NT2/D1 (cell line): ENCODE data around the gene RNLS.

ENCODE experiments used
- DNase-seq: peaks from one replicate; pipeline ENCODE4 v3.0.0-alpha.2; 2011; ENCODE audit warnings: low read depth, low spot score
- H3K27me3 ChIP-seq: 2 replicates; pipeline ENCODE4 v1.6.0; 2011; ENCODE audit warnings: mild to moderate bottlenecking; ENCODE audit not compliant: insufficient read length, insufficient read depth
- H3K36me3 ChIP-seq: 2 replicates; pipeline ENCODE4 v1.6.1; 2011; ENCODE audit warnings: mild to moderate bottlenecking, low read length, mixed read lengths; ENCODE audit not compliant: insufficient read depth, insufficient read length
- H3K4me1 ChIP-seq: 2 replicates; pipeline ENCODE4 v1.5.1; 2011; ENCODE audit not compliant: insufficient read depth, insufficient read length
- H3K4me3 ChIP-seq: 2 replicates; pipeline ENCODE4 v1.5.1; 2011; ENCODE audit warnings: low read depth; ENCODE audit not compliant: insufficient read length
- H3K9ac ChIP-seq: 2 replicates; pipeline ENCODE4 v1.6.0; 2011; ENCODE audit warnings: low read depth; ENCODE audit not compliant: insufficient read length
- H3K9me3 ChIP-seq: 2 replicates; pipeline ENCODE4 v1.5.1; 2011; ENCODE audit warnings: mild to moderate bottlenecking, low read length; ENCODE audit not compliant: insufficient read depth
- SUZ12 ChIP-seq: IDR thresholded peaks from 2 replicates; pipeline ENCODE4 v1.6.1; 2011; ENCODE audit not compliant: insufficient read length, insufficient read depth; ENCODE audit errors: extremely low read depth
- YY1 ChIP-seq: IDR thresholded peaks from 2 replicates; pipeline ENCODE4 v1.6.1; 2011; ENCODE audit not compliant: insufficient read length, insufficient read depth
- ZNF274 ChIP-seq: IDR thresholded peaks from 2 replicates; pipeline ENCODE4 v1.6.1; 2011; ENCODE audit warnings: mild to moderate bottlenecking, low read depth, low read length

The RNLS gene

GRCh38 chr10:88439932-88440331 lies 143.2 kb downstream of the RNLS start:
- H3K36me3 ChIP-seq = no peaks in the 10 kb centered on the region
- no peak overlapping the region for H3K4me3 ChIP-seq
- H3K9ac ChIP-seq = no peak overlapping the region
- no peaks in the 10 kb centered on the region; the same call in 1 of the 2 replicates for H3K9me3 ChIP-seq
- H3K4me1 ChIP-seq = no peaks in the 10 kb centered on the region
- TF ChIP-seq YY1 (no peak), ZNF274 (no peak)
- DNase-seq = no peak
- no peaks in the 10 kb centered on the region for H3K27me3 ChIP-seq

- TF ChIP-seq ZNF274 (no peak), YY1 (no peak), SUZ12 (no peak)
- Histone ChIP-seq H3K4me3 (no peak overlapping the region), H3K36me3 (no peaks in the 10 kb centered on the region), H3K27me3 (no peaks in the 10 kb centered on the region), H3K9ac (no peak overlapping the region), H3K4me1 (no peaks in the 10 kb centered on the region), H3K9me3 (no peaks in the 10 kb centered on the region)
- DNase-seq = no peak
Observed at GRCh38 chr10:88437411-88437810, 145.7 kb downstream of the RNLS start.

GRCh38 chr10:88433565-88434186 lies 149.4 kb downstream of the RNLS start:
- no peak overlapping the region for H3K9ac ChIP-seq
- no peak for DNase-seq
- no peak overlapping the region for H3K4me3 ChIP-seq
- no peaks in the 10 kb centered on the region for H3K27me3 ChIP-seq
- H3K4me1 ChIP-seq = no peaks in the 10 kb centered on the region
- H3K9me3 ChIP-seq = no peaks in the 10 kb centered on the region
- no peaks in the 10 kb centered on the region for H3K36me3 ChIP-seq
- no peak for TF ChIP-seq SUZ12
- TF ChIP-seq YY1 = no peak
- no peak for TF ChIP-seq ZNF274

GRCh38 chr10:88431103-88431502 lies 152.0 kb downstream of the RNLS start:
- Histone ChIP-seq H3K4me3 (no peak overlapping the region), H3K27me3 (no peaks in the 10 kb centered on the region), H3K4me1 (no peaks in the 10 kb centered on the region), H3K9ac (no peak overlapping the region), H3K36me3 (no peaks in the 10 kb centered on the region), H3K9me3 (no peaks in the 10 kb centered on the region)
- no peak for DNase-seq
- TF ChIP-seq YY1 = no peak

GRCh38 chr10:88428976-88429375 lies 154.1 kb downstream of the RNLS start:
- no peak for DNase-seq
- TF ChIP-seq YY1 (no peak), ZNF274 (no peak), SUZ12 (no peak)
- Histone ChIP-seq H3K36me3 (no peaks in the 10 kb centered on the region), H3K27me3 (no peaks in the 10 kb centered on the region), H3K4me3 (no peak overlapping the region), H3K9me3 (no peaks in the 10 kb centered on the region), H3K9ac (no peak overlapping the region), H3K4me1 (no peaks in the 10 kb centered on the region)

- H3K4me3 ChIP-seq = no peak overlapping the region
- no peak for DNase-seq
Observed at GRCh38 chr10:88428442-88428841, 154.7 kb downstream of the RNLS start.

GRCh38 chr10:88427024-88427423 lies 156.1 kb downstream of the RNLS start:
- no peaks in the 10 kb centered on the region for H3K36me3 ChIP-seq
- TF ChIP-seq YY1 = no peak
- TF ChIP-seq SUZ12 = no peak
- TF ChIP-seq ZNF274 = no peak
- DNase-seq = no peak
- no peak overlapping the region for H3K4me3 ChIP-seq
- H3K9me3 ChIP-seq = no peaks in the 10 kb centered on the region
- no peaks in the 10 kb centered on the region for H3K27me3 ChIP-seq
- H3K4me1 ChIP-seq = no peaks in the 10 kb centered on the region
- no peak overlapping the region for H3K9ac ChIP-seq

More at GRCh38 chr10:88428442-88428841, 154.7 kb downstream of the RNLS start:
- TF ChIP-seq YY1 = no peak
- no peaks in the 10 kb centered on the region for H3K9me3 ChIP-seq
- no peaks in the 10 kb centered on the region for H3K27me3 ChIP-seq
- no peak overlapping the region for H3K9ac ChIP-seq
- H3K4me1 ChIP-seq = no peaks in the 10 kb centered on the region
- no peaks in the 10 kb centered on the region for H3K36me3 ChIP-seq

- no peaks in the 10 kb centered on the region for H3K4me1 ChIP-seq
- no peak overlapping the region for H3K9ac ChIP-seq
- TF ChIP-seq SUZ12 (no peak), ZNF274 (no peak), YY1 (no peak)
- no peaks in the 10 kb centered on the region for H3K36me3 ChIP-seq
- H3K4me3 ChIP-seq = no peak overlapping the region
- no peaks in the 10 kb centered on the region for H3K9me3 ChIP-seq
- H3K27me3 ChIP-seq = no peaks in the 10 kb centered on the region
- DNase-seq = no peak
Observed at GRCh38 chr10:88424881-88425280, 158.2 kb downstream of the RNLS start.
